Measurements from ENCODE around the gene SYNGR4. TPM values are rescaled to one million over a fixed set of nuclear protein-coding genes. Genes with fewer than 3 reads are reported as not detected.

Gene SYNGR4
- total and polyA plus RNA-seq, 2 experiments from 2014 or later, result not detected

DNA sequence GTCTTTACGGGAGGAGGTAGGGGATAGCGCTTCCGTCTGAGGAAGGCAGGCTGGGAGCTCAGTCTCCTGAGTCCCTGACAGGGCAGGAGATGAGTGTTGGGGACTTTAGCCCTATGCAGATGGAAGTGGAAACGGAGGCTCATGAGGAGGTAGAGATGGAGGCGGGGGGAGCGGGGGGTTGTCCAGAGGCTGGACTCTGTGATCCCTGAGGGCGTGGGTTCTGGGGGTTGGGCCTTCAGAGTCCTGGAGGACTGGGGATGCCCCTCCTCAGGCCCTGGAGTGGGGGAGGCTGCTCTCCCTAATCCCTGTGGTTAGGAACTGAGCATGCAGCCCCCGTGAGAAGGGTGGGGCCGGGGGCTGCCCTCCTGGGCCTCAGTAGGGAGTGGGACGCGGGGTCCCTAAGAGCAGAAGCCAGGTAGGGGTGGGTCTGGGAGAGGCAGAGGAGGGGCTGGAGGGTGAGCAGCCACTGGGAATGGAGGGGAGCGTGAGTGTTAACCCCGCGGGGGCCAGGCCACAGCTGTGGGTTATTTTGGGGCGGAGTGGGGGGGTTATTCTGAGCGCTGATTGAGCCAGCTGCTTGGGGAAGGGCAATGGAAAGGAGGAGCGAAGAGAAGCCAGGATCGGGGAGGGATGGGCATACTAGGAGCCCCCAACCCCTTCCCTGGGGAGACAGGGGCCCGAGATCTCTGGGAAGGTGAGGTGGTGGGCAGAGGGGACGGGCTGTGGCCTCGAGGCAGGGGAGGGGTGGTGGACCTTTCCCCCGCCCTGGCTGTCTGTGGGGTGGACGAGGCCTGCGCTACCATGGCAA, 32.1 kb downstream of the SYNGR4 start:
- H3K79me2 ChIP-seq (ENCODE audit: insufficient read depth), result peaks cover 6% of the 10 kb centered on the region
- H3K9me3 ChIP-seq (ENCODE audit: low read depth), result no peaks in the 10 kb centered on the region
- H3K27me3 ChIP-seq (replicated peaks; ENCODE audit: insufficient read depth), result peaks cover 3% of the 10 kb centered on the region; the same call in 1 of the 2 replicates
- no peak for DNase-seq
- no peak overlapping the region for H2AFZ ChIP-seq
- H3K4me2 ChIP-seq (ENCODE audit: unreplicated experiment), result no peak overlapping the region
- H3K4me3 ChIP-seq, result no peak overlapping the region
- no peak for TF ChIP-seq EZH2 (IDR thresholded peaks at IDR 0.05; ENCODE audit: insufficient read depth, poor library complexity, severe bottlenecking)
- TF ChIP-seq EZH2phosphoT487 (IDR thresholded peaks at IDR 0.05; ENCODE audit: insufficient read depth, low read depth), result no peak
- H4K20me1 ChIP-seq (ENCODE audit: insufficient read depth), result no peaks in the 10 kb centered on the region
- no peak overlapping the region for H3K9ac ChIP-seq
- peaks cover 19% of the 10 kb centered on the region for H3F3A ChIP-seq (ENCODE audit: insufficient read depth)
- no peaks in the 10 kb centered on the region for H3K9me2 ChIP-seq (ENCODE audit: insufficient read depth)
- H3K27ac ChIP-seq, result no peak overlapping the region
- no peaks in the 10 kb centered on the region for H3K36me3 ChIP-seq (ENCODE audit: low read depth)
- 52 to 56% methylated on average over 13 to 24 of the region's 24 CpGs for WGBS, 2 experiments (ENCODE audit: low coverage in 1 of 2, low lambda C conversion rate in 2 of 2, missing lambda C conversion rate in 2 of 2)
- in situ Hi-C loops (cut with MboI), result no loop called here
- H3K4me1 ChIP-seq (ENCODE audit: insufficient read depth), result peaks cover 11% of the 10 kb centered on the region

GRCh38 chr19:48396824-48397176, 32.6 kb downstream of the SYNGR4 start:
- no peaks in the 10 kb centered on the region for H4K20me1 ChIP-seq (ENCODE audit: insufficient read depth)
- H3K9me2 ChIP-seq (ENCODE audit: insufficient read depth), result no peaks in the 10 kb centered on the region
- H3K79me2 ChIP-seq (ENCODE audit: insufficient read depth), result no peaks in the 10 kb centered on the region
- WGBS, 2 experiments (ENCODE audit: low coverage in 1 of 2, low lambda C conversion rate in 2 of 2, missing lambda C conversion rate in 2 of 2), result 70 to 87% methylated on average over 2 of the region's 2 CpGs
- no peaks in the 10 kb centered on the region for H3K9me3 ChIP-seq (ENCODE audit: low read depth)
- H3K27ac ChIP-seq, result no peak overlapping the region
- peak overlapping the region; percentile 98 for H3K4me2 ChIP-seq (ENCODE audit: unreplicated experiment)
- H3K27me3 ChIP-seq (replicated peaks; ENCODE audit: insufficient read depth), result peaks cover 3% of the 10 kb centered on the region; the same call in 1 of the 2 replicates
- no peak overlapping the region for H2AFZ ChIP-seq
- H3K9ac ChIP-seq, result peak overlapping the region; percentile 99; the same call in 1 of the 2 replicates
- H3K36me3 ChIP-seq (ENCODE audit: low read depth), result no peaks in the 10 kb centered on the region
- H3K4me1 ChIP-seq (ENCODE audit: insufficient read depth), result peaks cover 11% of the 10 kb centered on the region
- no peak for DNase-seq
- H3F3A ChIP-seq (ENCODE audit: insufficient read depth), result peaks cover 19% of the 10 kb centered on the region
- TF ChIP-seq EZH2 (IDR thresholded peaks at IDR 0.05; ENCODE audit: insufficient read depth, poor library complexity, severe bottlenecking) (no peak), EZH2phosphoT487 (IDR thresholded peaks at IDR 0.05; ENCODE audit: insufficient read depth, low read depth) (no peak)
- H3K4me3 ChIP-seq, result peak overlapping the region; percentile 92; the same call in 1 of the 2 replicates
- in situ Hi-C loops (cut with MboI), result no loop called here

GRCh38 chr19:48397263-48398101, 33.3 kb downstream of the SYNGR4 start:
- WGBS, 2 experiments (ENCODE audit: low coverage in 1 of 2, low lambda C conversion rate in 2 of 2, missing lambda C conversion rate in 2 of 2), result 29 to 39% methylated on average over 19 to 22 of the region's 22 CpGs
- DNase-seq, result peak; percentile 45

DNA sequence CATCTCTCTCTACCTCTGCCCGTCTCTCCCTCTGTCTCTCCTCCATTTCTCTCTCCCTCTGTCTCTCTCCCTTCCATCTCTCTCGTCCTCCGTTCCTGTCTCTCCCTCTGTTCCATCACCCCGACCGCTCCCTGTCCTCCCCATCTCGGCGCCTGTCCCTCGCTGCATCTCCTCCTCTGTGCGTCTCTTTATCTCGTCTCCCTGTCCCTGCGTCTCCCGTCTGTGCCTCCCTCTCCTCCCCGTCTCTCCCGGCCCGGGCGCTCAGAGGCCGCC, 33.9 kb downstream of the SYNGR4 start:
- in situ Hi-C loops (cut with MboI), result no loop called here
- Histone ChIP-seq H3K9me3 (ENCODE audit: low read depth) (no peaks in the 10 kb centered on the region), H4K20me1 (ENCODE audit: insufficient read depth) (no peaks in the 10 kb centered on the region), H3K36me3 (ENCODE audit: low read depth) (no peaks in the 10 kb centered on the region), H3K4me3 (peak overlapping the region; percentile 92), H3K27me3 (replicated peaks; ENCODE audit: insufficient read depth) (peaks cover 3% of the 10 kb centered on the region; the same call in 1 of the 2 replicates), H3K9me2 (ENCODE audit: insufficient read depth) (no peaks in the 10 kb centered on the region), H3K4me2 (ENCODE audit: unreplicated experiment) (peak overlapping the region; percentile 98), H3K4me1 (ENCODE audit: insufficient read depth) (peaks cover 11% of the 10 kb centered on the region), H2AFZ (peak overlapping the region; percentile 90), H3F3A (ENCODE audit: insufficient read depth) (peaks cover 19% of the 10 kb centered on the region), H3K9ac (peak overlapping the region; percentile 99), H3K27ac (peak overlapping the region; percentile 91), H3K79me2 (ENCODE audit: insufficient read depth) (no peaks in the 10 kb centered on the region)
- DNase-seq, result no peak
- TF ChIP-seq EZH2 (IDR thresholded peaks at IDR 0.05; ENCODE audit: insufficient read depth, poor library complexity, severe bottlenecking) (no peak), EZH2phosphoT487 (IDR thresholded peaks at IDR 0.05; ENCODE audit: insufficient read depth, low read depth) (no peak)
- WGBS, 2 experiments (ENCODE audit: low coverage in 1 of 2, low lambda C conversion rate in 2 of 2, missing lambda C conversion rate in 2 of 2), result 3 to 4% methylated on average over 16 to 17 of the region's 17 CpGs

More at GRCh38 chr19:48397263-48398101, 33.3 kb downstream of the SYNGR4 start:
- H3K79me2 ChIP-seq (ENCODE audit: insufficient read depth), result no peaks in the 10 kb centered on the region
- H3K36me3 ChIP-seq (ENCODE audit: low read depth), result no peaks in the 10 kb centered on the region
- peaks cover 3% of the 10 kb centered on the region; the same call in 1 of the 2 replicates for H3K27me3 ChIP-seq (replicated peaks; ENCODE audit: insufficient read depth)
- H3K27ac ChIP-seq, result peak overlapping the region; percentile 91
- peak overlapping the region; percentile 99 for H3K9ac ChIP-seq
- TF ChIP-seq EZH2phosphoT487 (IDR thresholded peaks at IDR 0.05; ENCODE audit: insufficient read depth, low read depth) (no peak), EZH2 (IDR thresholded peaks at IDR 0.05; ENCODE audit: insufficient read depth, poor library complexity, severe bottlenecking) (no peak)
- no peaks in the 10 kb centered on the region for H4K20me1 ChIP-seq (ENCODE audit: insufficient read depth)
- H3K4me2 ChIP-seq (ENCODE audit: unreplicated experiment), result peak overlapping the region; percentile 98
- H3K9me2 ChIP-seq (ENCODE audit: insufficient read depth), result no peaks in the 10 kb centered on the region
- peak overlapping the region; percentile 92 for H3K4me3 ChIP-seq
- peak overlapping the region; percentile 90 for H2AFZ ChIP-seq
- in situ Hi-C loops (cut with MboI), result no loop called here
- H3K9me3 ChIP-seq (ENCODE audit: low read depth), result no peaks in the 10 kb centered on the region
- H3K4me1 ChIP-seq (ENCODE audit: insufficient read depth), result peaks cover 11% of the 10 kb centered on the region
- H3F3A ChIP-seq (ENCODE audit: insufficient read depth), result peaks cover 19% of the 10 kb centered on the region
